Measurements from ENCODE around the gene RHOH.

RHOH gene

GRCh38 chr4:40176602-40177001 is 20.2 kb upstream of the RHOH start:
- Histone ChIP-seq H3K4me3 (ENCODE audit: low read depth, low read length) (peak overlapping the region; percentile 29), H3K36me3 (replicated peaks) (no peaks in the 10 kb centered on the region), H3K27me3 (replicated peaks) (no peaks in the 10 kb centered on the region), H3K27ac (no peak overlapping the region)
- TF ChIP-seq CTCF (IDR thresholded peaks at IDR 0.05; ENCODE audit: low read depth, low read length, missing control alignments), result no peak
- no peak for DNase-seq
- in situ Hi-C loops (cut with HindIII; ENCODE audit: low pct_ligation_motif_present, low sequenced_read_pairs), result no loop called here

GRCh38 chr4:40177591-40177990 is 19.2 kb upstream of the RHOH start:
- DNase-seq, result no peak
- no peak for TF ChIP-seq CTCF (IDR thresholded peaks at IDR 0.05; ENCODE audit: low read depth, low read length, missing control alignments)
- Histone ChIP-seq H3K27ac (no peak overlapping the region), H3K27me3 (replicated peaks) (no peaks in the 10 kb centered on the region), H3K4me3 (ENCODE audit: low read depth, low read length) (no peak overlapping the region), H3K36me3 (replicated peaks) (no peaks in the 10 kb centered on the region)
- in situ Hi-C loops (cut with HindIII; ENCODE audit: low pct_ligation_motif_present, low sequenced_read_pairs), result no loop called here

- TF ChIP-seq CTCF (IDR thresholded peaks at IDR 0.05; ENCODE audit: low read depth, low read length, missing control alignments), result no peak
- no peak for DNase-seq
- Histone ChIP-seq H3K27ac (no peak overlapping the region), H3K4me3 (ENCODE audit: low read depth, low read length) (no peak overlapping the region), H3K27me3 (replicated peaks) (no peaks in the 10 kb centered on the region), H3K36me3 (replicated peaks) (no peaks in the 10 kb centered on the region)
- in situ Hi-C loops (cut with HindIII; ENCODE audit: low pct_ligation_motif_present, low sequenced_read_pairs), result no loop called here
Observed at GRCh38 chr4:40178672-40179071, 18.2 kb upstream of the RHOH start.

GRCh38 chr4:40179360-40179759 is 17.5 kb upstream of the RHOH start:
- H3K36me3 ChIP-seq (replicated peaks), result no peaks in the 10 kb centered on the region
- in situ Hi-C loops (cut with HindIII; ENCODE audit: low pct_ligation_motif_present, low sequenced_read_pairs), result no loop called here
- no peak overlapping the region for H3K4me3 ChIP-seq (ENCODE audit: low read depth, low read length)
- TF ChIP-seq CTCF (IDR thresholded peaks at IDR 0.05; ENCODE audit: low read depth, low read length, missing control alignments), result no peak
- no peak overlapping the region for H3K27ac ChIP-seq
- no peak for DNase-seq
- H3K27me3 ChIP-seq (replicated peaks), result no peaks in the 10 kb centered on the region

- H3K4me3 ChIP-seq (ENCODE audit: low read depth, low read length), result no peak overlapping the region
- in situ Hi-C loops (cut with HindIII; ENCODE audit: low pct_ligation_motif_present, low sequenced_read_pairs), result no loop called here
- peak overlapping the region; percentile 18 for H3K27ac ChIP-seq
- DNase-seq, result peak; percentile 31
- H3K27me3 ChIP-seq (replicated peaks), result no peaks in the 10 kb centered on the region
- no peak for TF ChIP-seq CTCF (IDR thresholded peaks at IDR 0.05; ENCODE audit: low read depth, low read length, missing control alignments)
- H3K36me3 ChIP-seq (replicated peaks), result no peaks in the 10 kb centered on the region
Observed at GRCh38 chr4:40180356-40180755, 16.5 kb upstream of the RHOH start.

GRCh38 chr4:40182001-40182400 is 14.8 kb upstream of the RHOH start:
- no peak for TF ChIP-seq CTCF (IDR thresholded peaks at IDR 0.05; ENCODE audit: low read depth, low read length, missing control alignments)
- no peak overlapping the region for H3K27ac ChIP-seq
- no peak for DNase-seq
- H3K27me3 ChIP-seq (replicated peaks), result no peaks in the 10 kb centered on the region
- in situ Hi-C loops (cut with HindIII; ENCODE audit: low pct_ligation_motif_present, low sequenced_read_pairs), result no loop called here
- H3K36me3 ChIP-seq (replicated peaks), result no peaks in the 10 kb centered on the region
- H3K4me3 ChIP-seq (ENCODE audit: low read depth, low read length), result no peak overlapping the region

Data from brain microvascular endothelial cell (primary cell).